ENCODE data around the gene NUMB. TPM values are rescaled to one million over a fixed set of nuclear protein-coding genes. Genes with fewer than 3 reads are reported as not detected.

NUMB gene
- total and polyA plus RNA-seq, 12 donors = 18.9 to 42.6 (median 32.0) TPM

- no peak for ATAC-seq
- peaks cover 0 to 15% (median 9%) of the 10 kb centered on the region in 9 donors for H3K4me1 ChIP-seq
- no peaks in the 10 kb centered on the region for H3K36me3 ChIP-seq
- no peak for DNase-seq
- WGBS, 2 donors = 95 to 100% methylated on average over 1 of the region's 1 CpG
- intact Hi-C loops (cut with DNase I) = no loop called here
- no peak overlapping the region for H3K27ac ChIP-seq
- H3K27me3 ChIP-seq = peaks cover 6 to 22% (median 20%) of the 10 kb centered on the region in 7 donors
- H3K9me3 ChIP-seq = no peaks in the 10 kb centered on the region
- no peak overlapping the region for H3K4me3 ChIP-seq
- TF ChIP-seq CTCF (IDR thresholded peaks at IDR 0.05) = no peak
Observed at GRCh38 chr14:73249108-73249507, 209.2 kb downstream of the NUMB start.

- Histone ChIP-seq H3K4me3 (no peak overlapping the region), H3K27me3 (peaks cover 6 to 28% (median 24%) of the 10 kb centered on the region in 7 donors), H3K27ac (no peak overlapping the region), H3K36me3 (no peaks in the 10 kb centered on the region), H3K4me1 (peaks cover 0 to 16% (median 9%) of the 10 kb centered on the region in 9 donors), H3K9me3 (no peaks in the 10 kb centered on the region)
- 72 to 78% methylated on average over 9 of the region's 9 CpGs for WGBS, 2 donors
- no peak for ATAC-seq
- no peak for TF ChIP-seq CTCF (IDR thresholded peaks at IDR 0.05)
- DNase-seq = no peak
- intact Hi-C loops (cut with DNase I) = no loop called here
Observed at GRCh38 chr14:73248108-73248868, 210.1 kb downstream of the NUMB start.

GRCh38 chr14:73246387-73247150 is 211.8 kb downstream of the NUMB start:
- Histone ChIP-seq H3K27ac (no peak overlapping the region), H3K4me1 (peaks cover 0 to 33% (median 9%) of the 10 kb centered on the region in 9 donors), H3K27me3 (peaks cover 6 to 35% (median 31%) of the 10 kb centered on the region in 7 donors), H3K4me3 (peak overlapping the region in 9 of 10 donors; percentile 33 to 63 (median 55)), H3K36me3 (no peaks in the 10 kb centered on the region), H3K9me3 (no peaks in the 10 kb centered on the region)
- no peak for TF ChIP-seq CTCF (IDR thresholded peaks at IDR 0.05)
- ATAC-seq (no peak), DNase-seq (no peak)
- WGBS, 2 donors = 74 to 76% methylated on average over 18 of the region's 18 CpGs
- intact Hi-C loops (cut with DNase I) = no loop called here

GRCh38 chr14:73245480-73246325 is 212.6 kb downstream of the NUMB start:
- Histone ChIP-seq H3K36me3 (no peaks in the 10 kb centered on the region), H3K4me3 (peak overlapping the region; percentile 33 to 63 (median 54)), H3K4me1 (peaks cover 0 to 42% (median 9%) of the 10 kb centered on the region in 9 donors), H3K27ac (peak overlapping the region in 2 of 10 donors; percentile 27 to 33), H3K27me3 (peaks cover 6 to 42% (median 38%) of the 10 kb centered on the region in 7 donors), H3K9me3 (no peaks in the 10 kb centered on the region)
- intact Hi-C loops (cut with DNase I) = no loop called here
- peak; percentile 73 to 93 (median 86) for ATAC-seq
- TF ChIP-seq CTCF (IDR thresholded peaks at IDR 0.05) = no peak
- 10% methylated on average over 61 to 64 of the region's 64 CpGs for WGBS, 2 donors
- DNase-seq = peak; percentile 41 to 74

All from heart right ventricle (tissue), 16 donors.